Sigmoid colon (tissue), 7 donors: ENCODE results near the gene UBE2M. TPM values are rescaled to one million over a fixed set of nuclear protein-coding genes. Genes with fewer than 3 reads are reported as not detected.
A peak's percentile ranks its signal among the peaks of the same experiment; 100 is the strongest.

Source experiments
- DNase-seq: peaks from one replicate; pipeline ENCODE4 v3.0.0-alpha.2; 2019
- H3K27ac ChIP-seq, 4 donors: fragments of 200-600 bp; sonication (generic); one replicate each; pipeline ENCODE4 v1.5.1; 2016 to 2019; ENCODE audit warnings: mild to moderate bottlenecking in 1 of 4
- H3K27me3 ChIP-seq, 3 donors: fragments of 200-600 bp; sonication (generic); one replicate each; pipeline ENCODE4 v1.5.1; 2019; ENCODE audit warnings: mild to moderate bottlenecking in 1 of 3
- H3K36me3 ChIP-seq, 4 donors: fragments of 200-600 bp; sonication (generic); one replicate each; pipeline ENCODE4 v1.5.1; 2016 to 2019
- H3K4me1 ChIP-seq, 4 donors: fragments of 200-600 bp; sonication (generic); one replicate each; pipeline ENCODE4 v1.5.1; 2017 to 2019
- H3K4me3 ChIP-seq, 4 donors: fragments of 200-600 bp; sonication (generic); one replicate each; pipeline ENCODE4 v1.5.1; 2017 to 2019; ENCODE audit warnings: mild to moderate bottlenecking in 2 of 4, moderate library complexity in 1 of 4
- H3K9me3 ChIP-seq, 4 donors: fragments of 200-600 bp in 3 of 4; sonication (generic) in 3 of 4; one replicate each; pipeline versions ENCODE4 v1.5.1 to v1.6.1; 2013 to 2019
- EP300 ChIP-seq, 4 donors: sonication (generic); formaldehyde crosslinking; IDR thresholded peaks; one replicate each; pipeline ENCODE4 v1.6.1; 2017; ENCODE audit warnings: antibody characterized with exemption in 4 of 4
- POLR2A ChIP-seq, 2 donors: fragments of 450-650 bp; IDR thresholded peaks; one replicate each; pipeline ENCODE4 v1.6.1; 2016; ENCODE audit warnings: antibody characterized with exemption in 2 of 2, mild to moderate bottlenecking in 2 of 2, moderate library complexity in 2 of 2
- POLR2AphosphoS5 ChIP-seq, 4 donors: sonication (generic); formaldehyde crosslinking; IDR thresholded peaks; one replicate each; pipeline ENCODE4 v1.6.1; 2017; ENCODE audit warnings: antibody characterized with exemption in 4 of 4
- WGBS, 2 donors: extraction: QIAGEN DNeasy Blood & Tissue Kit; methylation state at CpG; one replicate each; pipeline ENCODE4 v1.1.7; 2013; 5-methylcytosine and 5-hydroxymethylcytosine counted together
- intact Hi-C: fragments of 100-400 bp; cut with DNase I; formaldehyde crosslinking; loops from one replicate; pipeline ENCODE4 v1.15.1; 2023
- polyA plus RNA-seq, 3 donors: library from polyadenylated mRNA; stranded (reverse); fragments of 200-250 nt; gene quantifications; one replicate each; pipeline ENCODE4 v1.2.3, GENCODE V29; 2013
- total RNA-seq, 4 donors: library from RNA; depleted of rRNA; stranded (reverse); fragments of >200 nt; gene quantifications; one replicate each; pipeline ENCODE4 v1.1.0, GENCODE V29; 2016
- TF ChIP-seq, protein P1 (sequence below), 4 experiments: fragments of 450-650 bp in 3 of 4; fragments of 200-600 bp in 1 of 4; IDR thresholded peaks; one replicate each; pipeline ENCODE4 v1.5.1; 2016 to 2019; ENCODE audit warnings: antibody characterized with exemption in 4 of 4, mild to moderate bottlenecking in 3 of 4, moderate library complexity in 2 of 4
- donor health status: healthy with polysubstance abuse.
- donor health status: Bipolar disorder and iron deficiency.
- donor health status: healthy.

The UBE2M gene
- total and polyA plus RNA-seq, 7 donors = 22.4 to 58.5 (median 37.5) TPM

GRCh38 chr19:58563823-58564222, 5.4 kb upstream of the UBE2M start:
- no peaks in the 10 kb centered on the region for H3K27me3 ChIP-seq
- intact Hi-C loops = no loop called here
- peak; percentile 40 for DNase-seq
- no peak overlapping the region for H3K4me3 ChIP-seq
- H3K27ac ChIP-seq = no peak overlapping the region
- H3K9me3 ChIP-seq = no peaks in the 10 kb centered on the region
- peaks cover 0 to 36% (median 33%) of the 10 kb centered on the region in 4 donors for H3K4me1 ChIP-seq
- 78 to 85% methylated on average over 6 of the region's 6 CpGs for WGBS, 2 donors
- TF ChIP-seq POLR2AphosphoS5 (IDR thresholded peaks at IDR 0.05) (no peak), POLR2A (IDR thresholded peaks at IDR 0.05) (no peak), EP300 (IDR thresholded peaks at IDR 0.05) (no peak)
- TF ChIP-seq, protein P1, sequence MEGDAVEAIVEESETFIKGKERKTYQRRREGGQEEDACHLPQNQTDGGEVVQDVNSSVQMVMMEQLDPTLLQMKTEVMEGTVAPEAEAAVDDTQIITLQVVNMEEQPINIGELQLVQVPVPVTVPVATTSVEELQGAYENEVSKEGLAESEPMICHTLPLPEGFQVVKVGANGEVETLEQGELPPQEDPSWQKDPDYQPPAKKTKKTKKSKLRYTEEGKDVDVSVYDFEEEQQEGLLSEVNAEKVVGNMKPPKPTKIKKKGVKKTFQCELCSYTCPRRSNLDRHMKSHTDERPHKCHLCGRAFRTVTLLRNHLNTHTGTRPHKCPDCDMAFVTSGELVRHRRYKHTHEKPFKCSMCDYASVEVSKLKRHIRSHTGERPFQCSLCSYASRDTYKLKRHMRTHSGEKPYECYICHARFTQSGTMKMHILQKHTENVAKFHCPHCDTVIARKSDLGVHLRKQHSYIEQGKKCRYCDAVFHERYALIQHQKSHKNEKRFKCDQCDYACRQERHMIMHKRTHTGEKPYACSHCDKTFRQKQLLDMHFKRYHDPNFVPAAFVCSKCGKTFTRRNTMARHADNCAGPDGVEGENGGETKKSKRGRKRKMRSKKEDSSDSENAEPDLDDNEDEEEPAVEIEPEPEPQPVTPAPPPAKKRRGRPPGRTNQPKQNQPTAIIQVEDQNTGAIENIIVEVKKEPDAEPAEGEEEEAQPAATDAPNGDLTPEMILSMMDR (IDR thresholded peaks at IDR 0.05) = no peak
- H3K36me3 ChIP-seq = peaks cover 0 to 19% (median 2%) of the 10 kb centered on the region in 4 donors

DNA sequence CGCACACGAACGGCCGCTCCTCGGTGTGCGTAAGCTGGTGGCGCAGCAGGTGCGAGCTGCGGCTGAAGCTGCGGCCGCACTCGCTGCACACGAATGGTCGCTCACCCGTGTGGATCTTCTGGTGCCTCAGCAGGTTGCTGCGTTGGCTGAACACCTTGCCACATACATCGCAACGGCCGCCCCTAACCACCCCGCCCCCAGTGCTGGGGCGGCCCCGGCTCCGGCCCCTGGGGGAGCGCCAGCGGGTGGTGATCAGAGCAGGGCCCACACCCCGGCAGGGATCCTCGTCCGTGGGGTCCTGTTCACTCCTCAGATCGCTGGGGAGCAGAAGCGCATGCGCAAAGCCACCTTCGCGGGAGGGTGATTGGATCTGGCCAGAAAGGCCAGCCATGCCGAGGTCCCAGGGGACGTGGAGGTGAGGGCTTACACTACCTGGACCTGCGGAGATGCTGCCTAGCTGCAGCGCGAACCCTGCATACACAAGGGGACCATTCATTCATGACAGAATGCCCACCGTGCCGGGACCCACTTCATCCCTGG, 4.7 kb upstream of the UBE2M start:
- Histone ChIP-seq H3K27ac (peak overlapping the region; percentile 57 to 71 (median 65)), H3K27me3 (no peaks in the 10 kb centered on the region), H3K4me1 (peaks cover 0 to 36% (median 33%) of the 10 kb centered on the region in 4 donors), H3K9me3 (no peaks in the 10 kb centered on the region), H3K4me3 (peak overlapping the region; percentile 33 to 51 (median 41)), H3K36me3 (peaks cover 0 to 15% (median 0%) of the 10 kb centered on the region in 4 donors)
- peak; percentile 71 for DNase-seq
- 3 to 5% methylated on average over 40 of the region's 40 CpGs for WGBS, 2 donors
- intact Hi-C loops = no loop called here
- TF ChIP-seq, protein P1 (IDR thresholded peaks at IDR 0.05) = no peak
- TF ChIP-seq EP300 (IDR thresholded peaks at IDR 0.05) (no peak), POLR2AphosphoS5 (IDR thresholded peaks at IDR 0.05) (no peak), POLR2A (IDR thresholded peaks at IDR 0.05) (no peak)

GRCh38 chr19:58562122-58563033, 4.0 kb upstream of the UBE2M start:
- Histone ChIP-seq H3K4me3 (peak overlapping the region; percentile 33 to 51 (median 41)), H3K36me3 (peaks cover 0 to 13% (median 0%) of the 10 kb centered on the region in 4 donors), H3K4me1 (peaks cover 0 to 41% (median 36%) of the 10 kb centered on the region in 4 donors), H3K27ac (peak overlapping the region; percentile 57 to 71 (median 65)), H3K9me3 (no peaks in the 10 kb centered on the region), H3K27me3 (no peaks in the 10 kb centered on the region)
- intact Hi-C loops = no loop called here
- WGBS, 2 donors = 4 to 9% methylated on average over 107 of the region's 107 CpGs
- peak; percentile 80 for DNase-seq
- TF ChIP-seq EP300 (IDR thresholded peaks at IDR 0.05) = no peak
- peak in 3 of 4 donors; percentile 3 to 63 (median 23) for TF ChIP-seq POLR2AphosphoS5 (IDR thresholded peaks at IDR 0.05)

GRCh38 chr19:58561373-58562121, 3.1 kb upstream of the UBE2M start:
- Histone ChIP-seq H3K4me3 (peak overlapping the region; percentile 33 to 51 (median 41)), H3K9me3 (no peaks in the 10 kb centered on the region), H3K4me1 (peaks cover 0 to 49% (median 44%) of the 10 kb centered on the region in 4 donors), H3K36me3 (peaks cover 3 to 10% (median 5%) of the 10 kb centered on the region in 4 donors), H3K27ac (peak overlapping the region; percentile 57 to 71 (median 65)), H3K27me3 (no peaks in the 10 kb centered on the region)
- TF ChIP-seq, protein P1 (IDR thresholded peaks at IDR 0.05) = no peak
- TF ChIP-seq POLR2AphosphoS5 (IDR thresholded peaks at IDR 0.05) (no peak), POLR2A (IDR thresholded peaks at IDR 0.05) (no peak), EP300 (IDR thresholded peaks at IDR 0.05) (no peak)
- DNase-seq = no peak
- intact Hi-C loops = no loop called here
- 47 to 64% methylated on average over 16 of the region's 16 CpGs for WGBS, 2 donors
